Mesothelial cell of epicardium (in vitro differentiated cells): ENCODE results near the gene GNAO1. TPM values are rescaled to one million over a fixed set of nuclear protein-coding genes. Genes with fewer than 3 reads are reported as not detected.

Experiments used
- DNase-seq, 2 experiments: peaks; one replicate each; pipeline ENCODE4 v3.0.0; 2021; ENCODE audit warnings: low spot score in 2 of 2; ENCODE audit not compliant: unreplicated experiment in 2 of 2
- H3K27ac Mint-ChIP-seq: 2 replicates; pipeline ENCODE4 v1.8.0; 2021; ENCODE audit warnings: mixed read lengths
- H3K27me3 Mint-ChIP-seq: 2 replicates; pipeline ENCODE4 v1.8.0; 2021; ENCODE audit warnings: low read depth, mixed read lengths
- H3K36me3 Mint-ChIP-seq: 2 replicates; pipeline ENCODE4 v1.8.0; 2021; ENCODE audit warnings: mixed read lengths
- H3K4me1 Mint-ChIP-seq: 2 replicates; pipeline ENCODE4 v1.8.0; 2021; ENCODE audit warnings: mixed read lengths
- H3K4me3 Mint-ChIP-seq: 2 replicates; pipeline ENCODE4 v1.8.0; 2021; ENCODE audit warnings: mild to moderate bottlenecking, moderate library complexity, mixed read lengths
- H3K9me3 Mint-ChIP-seq: 2 replicates; pipeline ENCODE4 v1.8.0; 2021; ENCODE audit warnings: mixed read lengths
- CTCF ChIP-seq: fragments of 200-600 bp; sonication (generic); IDR thresholded peaks from one replicate; pipeline ENCODE4 v1.5.0; 2021; ENCODE audit warnings: antibody characterized with exemption; ENCODE audit not compliant: unreplicated experiment
- total RNA-seq: library from RNA; stranded (reverse); gene quantifications from 3 replicates; pipeline ENCODE4 v1.2.1, GENCODE V29; 2021

Gene GNAO1
- total RNA-seq, 1 donor from 2014 or later, result 3.3 TPM

GRCh38 chr16:56345406-56346050 lies 154.2 kb downstream of the GNAO1 start:
- no peak for TF ChIP-seq CTCF
- H3K9me3 Mint-ChIP-seq, result no peaks in the 10 kb centered on the region
- H3K4me3 Mint-ChIP-seq, result no peak overlapping the region
- H3K36me3 Mint-ChIP-seq, result no peaks in the 10 kb centered on the region
- peaks cover 14% of the 10 kb centered on the region for H3K4me1 Mint-ChIP-seq
- H3K27ac Mint-ChIP-seq, result no peak overlapping the region
- H3K27me3 Mint-ChIP-seq, result no peaks in the 10 kb centered on the region
- no peak for DNase-seq

- no peak for TF ChIP-seq CTCF
- no peak overlapping the region for H3K27ac Mint-ChIP-seq
- H3K27me3 Mint-ChIP-seq, result no peaks in the 10 kb centered on the region
- peaks cover 14% of the 10 kb centered on the region for H3K4me1 Mint-ChIP-seq
- no peak for DNase-seq
- no peaks in the 10 kb centered on the region for H3K9me3 Mint-ChIP-seq
- H3K36me3 Mint-ChIP-seq, result no peaks in the 10 kb centered on the region
- H3K4me3 Mint-ChIP-seq, result no peak overlapping the region
Measured at GRCh38 chr16:56346131-56346890, 155.0 kb downstream of the GNAO1 start.

GRCh38 chr16:56347166-56347565 lies 155.9 kb downstream of the GNAO1 start:
- no peak overlapping the region for H3K27ac Mint-ChIP-seq
- H3K4me1 Mint-ChIP-seq, result peaks cover 14% of the 10 kb centered on the region
- no peak overlapping the region for H3K4me3 Mint-ChIP-seq
- no peak for DNase-seq
- TF ChIP-seq CTCF, result no peak
- no peaks in the 10 kb centered on the region for H3K9me3 Mint-ChIP-seq
- H3K36me3 Mint-ChIP-seq, result no peaks in the 10 kb centered on the region
- H3K27me3 Mint-ChIP-seq, result no peaks in the 10 kb centered on the region

GRCh38 chr16:56347670-56348069 lies 156.4 kb downstream of the GNAO1 start:
- no peak for TF ChIP-seq CTCF
- DNase-seq, result no peak
- Mint-ChIP-seq H3K9me3 (no peaks in the 10 kb centered on the region), H3K4me3 (no peak overlapping the region), H3K27me3 (no peaks in the 10 kb centered on the region), H3K27ac (no peak overlapping the region), H3K4me1 (peaks cover 14% of the 10 kb centered on the region), H3K36me3 (no peaks in the 10 kb centered on the region)

- Mint-ChIP-seq H3K27ac (no peak overlapping the region), H3K36me3 (no peaks in the 10 kb centered on the region), H3K27me3 (no peaks in the 10 kb centered on the region), H3K9me3 (no peaks in the 10 kb centered on the region), H3K4me3 (no peak overlapping the region), H3K4me1 (peaks cover 14% of the 10 kb centered on the region)
- DNase-seq, result no peak
- no peak for TF ChIP-seq CTCF
Measured at GRCh38 chr16:56348168-56349085, 157.1 kb downstream of the GNAO1 start.
